ENCODE measurements around the gene HS3ST1.
"Not testable (repeated sequence)": the region's sequence is repeated elsewhere in the genome, so short reads cannot be mapped to it uniquely, and the experiment has no call there.

GRCh38 chr4:11384072-11384471, 44.6 kb downstream of the HS3ST1 start:
- TF ChIP-seq, protein P1, sequence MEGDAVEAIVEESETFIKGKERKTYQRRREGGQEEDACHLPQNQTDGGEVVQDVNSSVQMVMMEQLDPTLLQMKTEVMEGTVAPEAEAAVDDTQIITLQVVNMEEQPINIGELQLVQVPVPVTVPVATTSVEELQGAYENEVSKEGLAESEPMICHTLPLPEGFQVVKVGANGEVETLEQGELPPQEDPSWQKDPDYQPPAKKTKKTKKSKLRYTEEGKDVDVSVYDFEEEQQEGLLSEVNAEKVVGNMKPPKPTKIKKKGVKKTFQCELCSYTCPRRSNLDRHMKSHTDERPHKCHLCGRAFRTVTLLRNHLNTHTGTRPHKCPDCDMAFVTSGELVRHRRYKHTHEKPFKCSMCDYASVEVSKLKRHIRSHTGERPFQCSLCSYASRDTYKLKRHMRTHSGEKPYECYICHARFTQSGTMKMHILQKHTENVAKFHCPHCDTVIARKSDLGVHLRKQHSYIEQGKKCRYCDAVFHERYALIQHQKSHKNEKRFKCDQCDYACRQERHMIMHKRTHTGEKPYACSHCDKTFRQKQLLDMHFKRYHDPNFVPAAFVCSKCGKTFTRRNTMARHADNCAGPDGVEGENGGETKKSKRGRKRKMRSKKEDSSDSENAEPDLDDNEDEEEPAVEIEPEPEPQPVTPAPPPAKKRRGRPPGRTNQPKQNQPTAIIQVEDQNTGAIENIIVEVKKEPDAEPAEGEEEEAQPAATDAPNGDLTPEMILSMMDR (IDR thresholded peaks at IDR 0.05): not testable (repeated sequence)
- not testable (repeated sequence) for TF ChIP-seq POLR2A (IDR thresholded peaks at IDR 0.05)
